ENCODE results near the gene PTTG2. TPM values are rescaled to one million over a fixed set of nuclear protein-coding genes. Genes with fewer than 3 reads are reported as not detected.
"Not testable (repeated sequence)": the region's sequence is repeated elsewhere in the genome, so short reads cannot be mapped to it uniquely, and the experiment has no call there.

Gene PTTG2
- polyA plus RNA-seq, 3 donors from 2014 or later = not detected

- H3K4me1 Mint-ChIP-seq = peaks cover 15 to 26% of the 10 kb centered on the region in 2 donors
- H3K27me3 Mint-ChIP-seq (ENCODE audit: low read depth in 3 of 3) = peaks cover 0 to 2% (median 0%) of the 10 kb centered on the region in 3 donors
- H3K27ac Mint-ChIP-seq = no peak overlapping the region
- H3K4me3 Mint-ChIP-seq = no peak overlapping the region
- H3K9me3 Mint-ChIP-seq = no peaks in the 10 kb centered on the region
- DNase-seq = no peak
- no peaks in the 10 kb centered on the region for H3K36me3 Mint-ChIP-seq
Observed at GRCh38 chr4:37968747-37969146, 8.5 kb downstream of the PTTG2 start.

GRCh38 chr4:37970702-37971101 is 10.5 kb downstream of the PTTG2 start:
- H3K4me3 Mint-ChIP-seq = no peak overlapping the region

GRCh38 chr4:37971202-37971601 is 11.0 kb downstream of the PTTG2 start:
- H3K27ac Mint-ChIP-seq = no peak overlapping the region
- no peak for DNase-seq
- no peaks in the 10 kb centered on the region for H3K9me3 Mint-ChIP-seq
- peaks cover 6 to 10% of the 10 kb centered on the region in 2 donors for H3K4me1 Mint-ChIP-seq
- H3K36me3 Mint-ChIP-seq = no peaks in the 10 kb centered on the region
- H3K4me3 Mint-ChIP-seq = no peak overlapping the region
- H3K27me3 Mint-ChIP-seq (ENCODE audit: low read depth in 3 of 3) = no peaks in the 10 kb centered on the region

More at GRCh38 chr4:37970702-37971101, 10.5 kb downstream of the PTTG2 start:
- Mint-ChIP-seq H3K9me3 (no peaks in the 10 kb centered on the region), H3K27me3 (ENCODE audit: low read depth in 3 of 3) (peaks cover 0 to 2% (median 0%) of the 10 kb centered on the region in 3 donors), H3K36me3 (no peaks in the 10 kb centered on the region), H3K27ac (no peak overlapping the region), H3K4me1 (peaks cover 6 to 10% of the 10 kb centered on the region in 2 donors)
- peak; percentile 46 to 61 (median 57) for DNase-seq

- Mint-ChIP-seq H3K27me3 (ENCODE audit: low read depth in 3 of 3) (peaks cover 0 to 4% (median 0%) of the 10 kb centered on the region in 3 donors), H3K4me1 (peaks cover 15 to 22% of the 10 kb centered on the region in 2 donors), H3K9me3 (no peaks in the 10 kb centered on the region), H3K4me3 (no peak overlapping the region), H3K36me3 (no peaks in the 10 kb centered on the region), H3K27ac (no peak overlapping the region)
- DNase-seq = no peak
Observed at GRCh38 chr4:37973441-37973840, 13.2 kb downstream of the PTTG2 start.

- Mint-ChIP-seq H3K4me1 (peaks cover 20 to 36% of the 10 kb centered on the region in 2 donors), H3K27ac (peak overlapping the region in 2 of 6 donors; percentile 2 to 83)
- not testable (repeated sequence) for DNase-seq; H3K4me3 Mint-ChIP-seq; H3K36me3 Mint-ChIP-seq; H3K27me3 Mint-ChIP-seq (ENCODE audit: low read depth in 3 of 3); H3K9me3 Mint-ChIP-seq
Observed at GRCh38 chr4:37975321-37975822, 15.2 kb downstream of the PTTG2 start.

GRCh38 chr4:37976507-37976906 is 16.3 kb downstream of the PTTG2 start:
- Mint-ChIP-seq H3K4me3 (peak overlapping the region; percentile 74 to 79 (median 75)), H3K27me3 (ENCODE audit: low read depth in 3 of 3) (peaks cover 0 to 4% (median 0%) of the 10 kb centered on the region in 3 donors)

GRCh38 chr4:37976991-37977470 is 16.8 kb downstream of the PTTG2 start:
- H3K4me3 Mint-ChIP-seq = peak overlapping the region; percentile 74 to 79 (median 75)
- H3K27me3 Mint-ChIP-seq (ENCODE audit: low read depth in 3 of 3) = peaks cover 0 to 4% (median 0%) of the 10 kb centered on the region in 3 donors
- H3K9me3 Mint-ChIP-seq = no peaks in the 10 kb centered on the region
- peak overlapping the region; percentile 74 to 86 (median 82) for H3K27ac Mint-ChIP-seq
- H3K4me1 Mint-ChIP-seq = peaks cover 25 to 42% of the 10 kb centered on the region in 2 donors
- peak; percentile 80 to 84 (median 83) for DNase-seq
- no peaks in the 10 kb centered on the region for H3K36me3 Mint-ChIP-seq

More at GRCh38 chr4:37976507-37976906, 16.3 kb downstream of the PTTG2 start:
- Mint-ChIP-seq H3K36me3 (no peaks in the 10 kb centered on the region), H3K4me1 (peaks cover 19 to 37% of the 10 kb centered on the region in 2 donors), H3K27ac (peak overlapping the region; percentile 74 to 86 (median 82)), H3K9me3 (no peaks in the 10 kb centered on the region)
- DNase-seq = no peak

- Mint-ChIP-seq H3K36me3 (no peaks in the 10 kb centered on the region), H3K27me3 (ENCODE audit: low read depth in 3 of 3) (peaks cover 0 to 4% (median 0%) of the 10 kb centered on the region in 3 donors), H3K27ac (peak overlapping the region; percentile 80 to 93 (median 88)), H3K9me3 (no peaks in the 10 kb centered on the region), H3K4me3 (peak overlapping the region; percentile 88 to 91 (median 90)), H3K4me1 (peaks cover 31 to 48% of the 10 kb centered on the region in 2 donors)
- DNase-seq = peak; percentile 76 to 79 (median 78)
Observed at GRCh38 chr4:37977471-37978247, 17.5 kb downstream of the PTTG2 start.

GRCh38 chr4:37978248-37978924 is 18.2 kb downstream of the PTTG2 start:
- H3K4me3 Mint-ChIP-seq = peak overlapping the region; percentile 88 to 91 (median 90)
- peak in 1 of 3 donors; percentile 27 for DNase-seq
- no peaks in the 10 kb centered on the region for H3K36me3 Mint-ChIP-seq
- H3K27ac Mint-ChIP-seq = peak overlapping the region; percentile 80 to 93 (median 88)
- peaks cover 32 to 52% of the 10 kb centered on the region in 2 donors for H3K4me1 Mint-ChIP-seq
- peaks cover 0 to 4% (median 0%) of the 10 kb centered on the region in 3 donors for H3K27me3 Mint-ChIP-seq (ENCODE audit: low read depth in 3 of 3)
- H3K9me3 Mint-ChIP-seq = no peaks in the 10 kb centered on the region

- DNase-seq = no peak
- no peaks in the 10 kb centered on the region for H3K9me3 Mint-ChIP-seq
- H3K27ac Mint-ChIP-seq = no peak overlapping the region
- H3K27me3 Mint-ChIP-seq (ENCODE audit: low read depth in 3 of 3) = peaks cover 0 to 4% (median 0%) of the 10 kb centered on the region in 3 donors
- no peak overlapping the region for H3K4me3 Mint-ChIP-seq
- no peaks in the 10 kb centered on the region for H3K36me3 Mint-ChIP-seq
- peaks cover 32 to 55% of the 10 kb centered on the region in 2 donors for H3K4me1 Mint-ChIP-seq
Observed at GRCh38 chr4:37980246-37980645, 20.0 kb downstream of the PTTG2 start.

- Mint-ChIP-seq H3K4me1 (peaks cover 30 to 63% of the 10 kb centered on the region in 2 donors), H3K27me3 (ENCODE audit: low read depth in 3 of 3) (peaks cover 0 to 4% (median 0%) of the 10 kb centered on the region in 3 donors), H3K36me3 (no peaks in the 10 kb centered on the region), H3K9me3 (no peaks in the 10 kb centered on the region), H3K27ac (no peak overlapping the region), H3K4me3 (no peak overlapping the region)
- DNase-seq = no peak
Observed at GRCh38 chr4:37981425-37981824, 21.2 kb downstream of the PTTG2 start.

- no peak for DNase-seq
- H3K9me3 Mint-ChIP-seq = no peaks in the 10 kb centered on the region
- peaks cover 29 to 59% of the 10 kb centered on the region in 2 donors for H3K4me1 Mint-ChIP-seq
- no peaks in the 10 kb centered on the region for H3K36me3 Mint-ChIP-seq
- H3K27me3 Mint-ChIP-seq (ENCODE audit: low read depth in 3 of 3) = peaks cover 0 to 4% (median 0%) of the 10 kb centered on the region in 3 donors
- H3K4me3 Mint-ChIP-seq = peak overlapping the region in 1 of 5 donors; percentile 20
- no peak overlapping the region for H3K27ac Mint-ChIP-seq
Observed at GRCh38 chr4:37981844-37982720, 21.9 kb downstream of the PTTG2 start.

GRCh38 chr4:37982736-37983135 is 22.5 kb downstream of the PTTG2 start:
- Mint-ChIP-seq H3K36me3 (no peaks in the 10 kb centered on the region), H3K9me3 (no peaks in the 10 kb centered on the region), H3K4me1 (peaks cover 29 to 58% of the 10 kb centered on the region in 2 donors), H3K27me3 (ENCODE audit: low read depth in 3 of 3) (peaks cover 0 to 3% (median 0%) of the 10 kb centered on the region in 3 donors), H3K4me3 (no peak overlapping the region), H3K27ac (no peak overlapping the region)
- DNase-seq = no peak
